H1 (cell line): Measurements from ENCODE around the gene PIMREG. TPM values are rescaled to one million over a fixed set of nuclear protein-coding genes. Genes with fewer than 3 reads are reported as not detected.
"Not testable (repeated sequence)": the region's sequence is repeated elsewhere in the genome, so short reads cannot be mapped to it uniquely, and the experiment has no call there.

ENCODE experiments used
- CTCF ChIA-PET: fragments of 300-600 bp; sonication (Branson Sonifier 250); formaldehyde crosslinking; loops from one replicate; lab custom pipeline; 2021; ENCODE audit not compliant: partially characterized antibody; lab: Charles Lee
- POLR2A ChIA-PET: fragments of 300-600 bp; sonication (Branson Sonifier 250); formaldehyde crosslinking; loops from one replicate; lab custom pipeline; 2021; ENCODE audit warnings: inconsistent platforms; ENCODE audit not compliant: partially characterized antibody; lab: Charles Lee
- DNase-seq, 2 experiments: peaks; one replicate each; pipeline versions ENCODE4 v3.0.0 to v3.0.0-alpha.2; 2010 to 2022; ENCODE audit warnings: low spot score in 2 of 2, low read depth in 1 of 2, mixed read lengths in 1 of 2
- FAIRE-seq: peaks from 2 replicates; lab custom pipeline; 2011; peaks lifted over from hg19 to GRCh38; lab: Jason Lieb, UNC
- H2AFZ ChIP-seq: 2 replicates; pipeline ENCODE4 v1.8.1; 2012; ENCODE audit warnings: low read length, inconsistent platforms
- H2AK5ac ChIP-seq: 2 replicates; pipeline ENCODE4 v1.6.1; 2013; ENCODE audit warnings: low read depth, low read length
- H2BK120ac ChIP-seq: replicated peaks from 2 replicates; pipeline ENCODE3; 2013; ENCODE audit warnings: low read depth, low read length, inconsistent platforms
- H2BK12ac ChIP-seq: 2 replicates; pipeline ENCODE4 v1.6.1; 2013; ENCODE audit warnings: low read depth, low read length
- H2BK15ac ChIP-seq: 2 replicates; pipeline ENCODE4 v1.6.1; 2013; ENCODE audit warnings: low read length
- H2BK20ac ChIP-seq: 2 replicates; pipeline ENCODE4 v1.6.1; 2013; ENCODE audit warnings: low read length
- H2BK5ac ChIP-seq: 2 replicates; pipeline ENCODE4 v1.6.1; 2013; ENCODE audit warnings: low read depth, low read length
- H3K14ac ChIP-seq: 2 replicates; pipeline ENCODE4 v1.6.1; 2013; ENCODE audit warnings: inconsistent platforms; ENCODE audit not compliant: insufficient read length
- H3K18ac ChIP-seq: 2 replicates; pipeline ENCODE4 v1.6.1; 2013; ENCODE audit warnings: low read length; ENCODE audit errors: extremely low read depth
- H3K23ac ChIP-seq: 2 replicates; pipeline ENCODE4 v1.6.1; 2013; ENCODE audit warnings: inconsistent platforms; ENCODE audit not compliant: insufficient read length
- H3K23me2 ChIP-seq: 2 replicates; pipeline ENCODE4 v1.6.1; 2013; ENCODE audit warnings: low read depth, low read length
- H3K27ac ChIP-seq: 2 replicates; pipeline ENCODE4 v1.6.1; 2011; ENCODE audit warnings: low read depth, low read length, inconsistent platforms
- H3K27me3 ChIP-seq, 4 experiments: replicated peaks in 1 of 4; 1 replicate in 1 of 4; 2 replicates in 3 of 4; pipeline versions ENCODE4 v1.6.1 to v1.8.1; 2011 to 2013; ENCODE audit warnings: low read length in 3 of 4, mild to moderate bottlenecking in 3 of 4, inconsistent platforms in 2 of 4, mixed read lengths in 2 of 4, moderate library complexity in 1 of 4; ENCODE audit not compliant: control insufficient read depth in 3 of 4, insufficient read depth in 3 of 4; ENCODE audit errors: extremely low read depth in 1 of 4
- H3K36me3 ChIP-seq, 4 experiments: 2 replicates each; pipeline versions ENCODE4 v1.6.1 to v1.8.1; 2011 to 2013; ENCODE audit warnings: mild to moderate bottlenecking in 4 of 4, low read length in 3 of 4, moderate library complexity in 2 of 4, control low read depth in 1 of 4, inconsistent platforms in 1 of 4; ENCODE audit not compliant: insufficient read depth in 4 of 4, control insufficient read depth in 2 of 4
- H3K4ac ChIP-seq: replicated peaks from 2 replicates; pipeline ENCODE3; 2013; ENCODE audit warnings: low read length, low read depth, mixed read lengths, inconsistent platforms; ENCODE audit not compliant: insufficient read length
- H3K4me1 ChIP-seq, 4 experiments: replicated peaks in 1 of 4; 1 replicate in 1 of 4; 2 replicates in 3 of 4; pipeline versions ENCODE4 v1.6.1 to v1.8.1; 2011 to 2013; ENCODE audit warnings: low read length in 3 of 4, inconsistent platforms in 2 of 4, mixed read lengths in 1 of 4; ENCODE audit not compliant: insufficient read depth in 4 of 4, control insufficient read depth in 3 of 4
- H3K4me2 ChIP-seq, 2 experiments: 2 replicates each; pipeline versions ENCODE4 v1.6.1 to v1.8.1; 2011 to 2013; ENCODE audit warnings: low read depth in 2 of 2, low read length in 2 of 2, control low read depth in 1 of 2, inconsistent platforms in 1 of 2, mild to moderate bottlenecking in 1 of 2; ENCODE audit not compliant: insufficient read depth in 1 of 2
- H3K4me3 ChIP-seq, 4 experiments: fragments of 200-600, 300-600 bp in 1 of 4; sonication (generic), shearing (Covaris generic), sonication (Bioruptor Twin) in 1 of 4; 2 replicates each; pipeline versions ENCODE4 v1.5.1 to v1.8.1; 2011 to 2016; ENCODE audit warnings: low read length in 4 of 4, low read depth in 3 of 4, control low read depth in 2 of 4, inconsistent platforms in 2 of 4, mild to moderate bottlenecking in 2 of 4, mixed read lengths in 1 of 4, moderate library complexity in 1 of 4; ENCODE audit not compliant: insufficient read depth in 2 of 4; ENCODE audit errors: extremely low read depth in 1 of 4
- H3K56ac ChIP-seq: replicated peaks from 2 replicates; pipeline ENCODE3; 2013; ENCODE audit warnings: low read depth, mild to moderate bottlenecking, mixed read lengths, low read length, inconsistent platforms; ENCODE audit not compliant: insufficient read length
- H3K79me1 ChIP-seq: 2 replicates; pipeline ENCODE4 v1.6.1; 2013; ENCODE audit warnings: low read depth, low read length, control low read depth
- H3K79me2 ChIP-seq, 2 experiments: 2 replicates each; pipeline versions ENCODE4 v1.6.1 to v1.8.1; 2012 to 2013; ENCODE audit warnings: low read length in 2 of 2, mild to moderate bottlenecking in 2 of 2, inconsistent platforms in 1 of 2; ENCODE audit not compliant: insufficient read depth in 2 of 2, control insufficient read depth in 1 of 2
- H3K9ac ChIP-seq, 4 experiments: replicated peaks in 1 of 4; 1 replicate in 1 of 4; 2 replicates in 3 of 4; pipeline versions ENCODE4 v1.6.1 to v1.8.1; 2011 to 2013; ENCODE audit warnings: low read depth in 3 of 4, low read length in 3 of 4, control low read depth in 2 of 4, mild to moderate bottlenecking in 2 of 4, moderate library complexity in 2 of 4, inconsistent platforms in 1 of 4; ENCODE audit errors: extremely low read depth in 1 of 4
- H3K9me3 ChIP-seq, 2 experiments: 2 replicates each; pipeline versions ENCODE4 v1.6.1 to v1.8.1; 2012 to 2013; ENCODE audit warnings: mild to moderate bottlenecking in 2 of 2, moderate library complexity in 2 of 2, control low read depth in 1 of 2, inconsistent platforms in 1 of 2, low read depth in 1 of 2, low read length in 1 of 2, mixed read lengths in 1 of 2; ENCODE audit not compliant: insufficient read depth in 2 of 2
- H4K20me1 ChIP-seq, 2 experiments: replicated peaks in 1 of 2; 2 replicates each; pipeline versions ENCODE3 to v1.8.1; 2011 to 2013; ENCODE audit warnings: inconsistent platforms in 2 of 2, low read length in 2 of 2, mild to moderate bottlenecking in 1 of 2; ENCODE audit not compliant: insufficient read depth in 2 of 2, control insufficient read depth in 1 of 2
- H4K5ac ChIP-seq: 2 replicates; pipeline ENCODE4 v1.6.1; 2013; ENCODE audit warnings: low read length, low read depth, mixed read lengths, inconsistent platforms; ENCODE audit not compliant: insufficient read length
- H4K8ac ChIP-seq: 2 replicates; pipeline ENCODE4 v1.8.0; 2013; ENCODE audit warnings: mild to moderate bottlenecking, moderate library complexity, low read length, inconsistent platforms; ENCODE audit not compliant: insufficient read depth; ENCODE audit errors: extremely low read depth
- H4K91ac ChIP-seq: replicated peaks from 2 replicates; pipeline ENCODE3; 2013; ENCODE audit warnings: low read length, mixed read lengths, inconsistent platforms; ENCODE audit not compliant: insufficient read length
- NRF1 ChIP-seq: IDR thresholded peaks from 2 replicates; pipeline ENCODE4 v1.6.1; 2011; ENCODE audit warnings: mild to moderate bottlenecking, low read depth, low read length, improper control_type of control experiment
- WGBS, 2 experiments: shearing (Covaris generic) in 1 of 2; methylation state at CpG; one replicate each; pipeline versions ENCODE4 v1.1.6 to v1.1.7; 2013 to 2015; ENCODE audit warnings: low lambda C conversion rate in 2 of 2, mixed read lengths in 2 of 2, inconsistent platforms in 1 of 2, low coverage in 1 of 2, missing lambda C conversion rate in 1 of 2; ENCODE audit not compliant: insufficient replicate concordance in 2 of 2, insufficient coverage in 1 of 2, insufficient read length in 1 of 2; ENCODE audit errors: extremely low coverage in 1 of 2, missing lambda C conversion rate in 1 of 2; 5-methylcytosine and 5-hydroxymethylcytosine counted together
- polyA plus RNA-seq, 7 experiments: library from polyadenylated mRNA; depleted of rRNA in 3 of 7; stranded (reverse) in 5 of 7; unstranded in 2 of 7; fragments of >200 nt in 5 of 7; fragments of 200-250 nt in 2 of 7; gene quantifications; 1 replicate in 5 of 7; 2 replicates in 1 of 7; 4 replicates in 1 of 7; pipeline versions ENCODE4 v1.2.1 to v1.2.3, GENCODE V29; 2011 to 2013; ENCODE audit warnings: missing spikeins in 2 of 7, mixed read lengths in 2 of 7
- total RNA-seq: library from RNA; stranded (reverse); fragmentation: NEBNext Ultra II Directional; extraction: Animal tissue kit (Norgen Biotek cat#: 25700); gene quantifications from 2 replicates; pipeline ENCODE4 v1.2.1, GENCODE V29; 2021
- TF ChIP-seq, protein P1 (sequence below): IDR thresholded peaks from 2 replicates; pipeline ENCODE4 v1.6.1; 2012; ENCODE audit warnings: inconsistent platforms

The PIMREG gene
- total and polyA plus RNA-seq, 2 of the 8 experiments (the other 6 are each of a cell fraction or from before 2014, with no cell fraction given) = 133 to 148 TPM

DNA sequence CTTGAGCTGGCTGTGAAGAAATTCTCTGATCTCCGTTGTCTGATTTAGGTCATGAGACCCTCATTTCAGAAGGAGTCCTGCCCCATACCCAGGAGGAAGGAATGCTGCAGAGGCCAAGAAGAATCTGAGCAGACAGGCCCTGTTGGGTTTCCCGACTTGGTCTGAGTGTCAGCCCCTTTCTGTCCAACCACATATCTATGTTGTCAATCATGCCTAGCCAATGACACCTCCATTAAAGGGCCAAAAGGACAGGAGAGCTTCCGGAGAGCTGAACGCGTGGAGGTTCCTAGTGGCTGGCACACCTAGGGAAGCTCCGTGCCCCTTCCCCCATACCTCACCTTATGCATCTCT lies 37.8 kb downstream of the PIMREG start (continued):
- TF ChIP-seq NRF1 = no peak
- TF ChIP-seq, protein P1, sequence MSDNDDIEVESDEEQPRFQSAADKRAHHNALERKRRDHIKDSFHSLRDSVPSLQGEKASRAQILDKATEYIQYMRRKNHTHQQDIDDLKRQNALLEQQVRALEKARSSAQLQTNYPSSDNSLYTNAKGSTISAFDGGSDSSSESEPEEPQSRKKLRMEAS = no peak

DNA sequence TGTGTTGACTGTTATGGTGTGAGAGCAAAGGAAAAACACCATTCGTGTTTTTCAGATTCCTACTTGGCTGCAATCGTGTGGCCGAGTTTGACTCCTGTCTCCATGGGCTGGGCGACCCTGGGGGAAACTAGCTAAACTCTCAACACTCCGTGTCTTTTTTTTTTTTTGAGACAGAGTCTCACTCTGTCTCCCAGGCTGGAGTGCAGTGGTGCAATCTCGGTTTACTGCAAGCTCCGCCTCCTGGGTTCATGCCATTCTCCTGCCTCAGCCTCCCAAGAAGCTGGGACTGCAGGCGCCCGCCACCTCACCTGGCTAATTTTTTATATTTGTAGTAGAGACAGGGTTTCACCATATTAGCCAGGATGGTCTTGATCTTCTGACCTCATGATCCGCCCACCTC lies 38.5 kb downstream of the PIMREG start:
- not testable (repeated sequence) for H3K36me3 ChIP-seq, H3K4ac ChIP-seq, H2BK20ac ChIP-seq, H3K4me2 ChIP-seq, FAIRE-seq, H3K79me1 ChIP-seq, H4K91ac ChIP-seq, H4K20me1 ChIP-seq, H3K27me3 ChIP-seq, H2BK5ac ChIP-seq, H2BK15ac ChIP-seq, H2AK5ac ChIP-seq, H3K23me2 ChIP-seq, H3K9ac ChIP-seq, H3K14ac ChIP-seq, H3K4me3 ChIP-seq, H2BK12ac ChIP-seq, H4K5ac ChIP-seq, H3K18ac ChIP-seq, H3K23ac ChIP-seq, H2AFZ ChIP-seq, H3K9me3 ChIP-seq, H3K56ac ChIP-seq, H4K8ac ChIP-seq, H2BK120ac ChIP-seq, DNase-seq, H3K79me2 ChIP-seq, H3K27ac ChIP-seq
- peaks cover 0 to 17% (median 11%) of the 10 kb centered on the region in 4 experiments; a peak in 6 of 7 replicates for H3K4me1 ChIP-seq
- CTCF ChIA-PET = interaction anchor here (0.6 to 3.4 kb wide), 6 partner anchors 10 to 101 kb away, joined by 3 to 28 read pairs (median 4); partner anchors contain the start of gene PIMREG
- POLR2A ChIA-PET = interaction anchor here (0.7 to 0.9 kb wide), 2 partner anchors 8 to 45 kb away, joined by 3 to 4 read pairs; no protein-coding TSS in a partner anchor
- 88% methylated on average over 10 of the region's 10 CpGs; no CpG with 5 or more reads in 1 of the 2 experiments for WGBS, 2 experiments
